ENCODE data around the gene BIRC7.

Gene BIRC7

DNA sequence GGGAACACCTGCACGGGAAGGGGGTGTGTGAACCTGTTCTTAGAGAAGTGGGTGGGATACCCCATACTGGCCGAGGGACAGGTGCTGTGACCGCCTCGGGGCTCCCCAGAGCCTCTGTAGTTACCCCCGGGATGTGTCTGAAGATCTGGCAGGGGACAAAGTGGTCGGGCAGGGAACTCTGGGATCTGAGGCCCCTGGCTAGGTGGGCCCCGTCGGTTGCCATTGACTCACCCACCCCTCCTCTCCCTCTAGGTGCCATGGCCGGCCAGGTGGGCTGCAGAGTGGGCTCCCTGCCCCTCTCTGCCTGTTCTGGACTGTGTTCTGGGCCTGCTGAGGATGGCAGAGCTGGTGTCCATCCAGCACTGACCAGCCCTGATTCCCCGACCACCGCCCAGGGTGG, 4.3 kb downstream of the BIRC7 start:
- no peak overlapping the region for H3K4me3 ChIP-seq (ENCODE audit: low read depth, low read length)
- no peak for DNase-seq (ENCODE audit: low read depth)

DNA sequence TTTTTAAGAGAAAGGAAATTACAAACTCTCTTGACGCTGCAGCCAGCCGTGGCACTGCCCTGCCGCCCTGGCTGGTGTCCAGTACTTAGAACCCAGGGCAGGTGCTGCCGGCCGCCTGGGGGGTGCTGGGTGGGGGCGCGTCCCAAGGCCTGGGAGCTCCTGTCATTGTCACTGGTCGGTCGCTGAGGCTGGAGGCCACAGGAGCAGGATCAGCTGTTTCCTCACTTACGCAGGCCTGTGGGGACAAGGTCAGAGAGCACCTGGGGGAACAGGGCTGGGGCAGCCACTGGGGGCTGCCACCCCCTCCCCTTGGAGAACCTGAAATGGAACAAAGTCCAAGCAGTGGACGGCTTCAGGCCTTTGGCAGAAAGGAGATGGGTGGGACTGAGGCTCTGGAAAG, 5.6 kb downstream of the BIRC7 start:
- TF ChIP-seq, protein P1, sequence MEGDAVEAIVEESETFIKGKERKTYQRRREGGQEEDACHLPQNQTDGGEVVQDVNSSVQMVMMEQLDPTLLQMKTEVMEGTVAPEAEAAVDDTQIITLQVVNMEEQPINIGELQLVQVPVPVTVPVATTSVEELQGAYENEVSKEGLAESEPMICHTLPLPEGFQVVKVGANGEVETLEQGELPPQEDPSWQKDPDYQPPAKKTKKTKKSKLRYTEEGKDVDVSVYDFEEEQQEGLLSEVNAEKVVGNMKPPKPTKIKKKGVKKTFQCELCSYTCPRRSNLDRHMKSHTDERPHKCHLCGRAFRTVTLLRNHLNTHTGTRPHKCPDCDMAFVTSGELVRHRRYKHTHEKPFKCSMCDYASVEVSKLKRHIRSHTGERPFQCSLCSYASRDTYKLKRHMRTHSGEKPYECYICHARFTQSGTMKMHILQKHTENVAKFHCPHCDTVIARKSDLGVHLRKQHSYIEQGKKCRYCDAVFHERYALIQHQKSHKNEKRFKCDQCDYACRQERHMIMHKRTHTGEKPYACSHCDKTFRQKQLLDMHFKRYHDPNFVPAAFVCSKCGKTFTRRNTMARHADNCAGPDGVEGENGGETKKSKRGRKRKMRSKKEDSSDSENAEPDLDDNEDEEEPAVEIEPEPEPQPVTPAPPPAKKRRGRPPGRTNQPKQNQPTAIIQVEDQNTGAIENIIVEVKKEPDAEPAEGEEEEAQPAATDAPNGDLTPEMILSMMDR (conservative IDR thresholded peaks at IDR 0.05; ENCODE audit: low read depth, low read length): no peak
- DNase-seq (ENCODE audit: low read depth): no peak
- H3K4me3 ChIP-seq (ENCODE audit: low read depth, low read length): no peak overlapping the region

More for the DNA sequence above, 4.3 kb downstream of the BIRC7 start:
- TF ChIP-seq, protein P1 (conservative IDR thresholded peaks at IDR 0.05; ENCODE audit: low read depth, low read length): no peak

DNA sequence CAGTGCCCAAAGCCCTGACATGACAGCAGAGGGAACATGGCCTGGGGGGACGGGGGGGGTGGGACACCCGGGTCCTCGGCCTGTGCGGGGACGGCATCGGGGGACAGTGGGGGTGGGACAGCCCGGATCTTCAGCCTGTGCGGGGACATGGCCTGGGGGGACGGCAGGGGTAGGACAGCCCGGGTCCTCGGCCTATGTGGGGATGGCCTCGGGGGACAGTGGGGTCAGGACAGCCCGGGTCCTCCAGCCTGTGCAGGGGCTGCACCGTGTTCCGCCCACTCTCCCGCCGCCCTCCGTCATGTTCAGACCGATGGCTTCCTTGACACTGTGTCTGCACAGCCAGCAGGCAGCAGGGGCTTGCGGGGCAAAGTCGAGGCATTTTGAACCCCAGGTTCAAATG, 7.0 kb downstream of the BIRC7 start:
- DNase-seq (ENCODE audit: low read depth): no peak
- TF ChIP-seq, protein P1 (conservative IDR thresholded peaks at IDR 0.05; ENCODE audit: low read depth, low read length): no peak
- no peak overlapping the region for H3K4me3 ChIP-seq (ENCODE audit: low read depth, low read length)

DNA sequence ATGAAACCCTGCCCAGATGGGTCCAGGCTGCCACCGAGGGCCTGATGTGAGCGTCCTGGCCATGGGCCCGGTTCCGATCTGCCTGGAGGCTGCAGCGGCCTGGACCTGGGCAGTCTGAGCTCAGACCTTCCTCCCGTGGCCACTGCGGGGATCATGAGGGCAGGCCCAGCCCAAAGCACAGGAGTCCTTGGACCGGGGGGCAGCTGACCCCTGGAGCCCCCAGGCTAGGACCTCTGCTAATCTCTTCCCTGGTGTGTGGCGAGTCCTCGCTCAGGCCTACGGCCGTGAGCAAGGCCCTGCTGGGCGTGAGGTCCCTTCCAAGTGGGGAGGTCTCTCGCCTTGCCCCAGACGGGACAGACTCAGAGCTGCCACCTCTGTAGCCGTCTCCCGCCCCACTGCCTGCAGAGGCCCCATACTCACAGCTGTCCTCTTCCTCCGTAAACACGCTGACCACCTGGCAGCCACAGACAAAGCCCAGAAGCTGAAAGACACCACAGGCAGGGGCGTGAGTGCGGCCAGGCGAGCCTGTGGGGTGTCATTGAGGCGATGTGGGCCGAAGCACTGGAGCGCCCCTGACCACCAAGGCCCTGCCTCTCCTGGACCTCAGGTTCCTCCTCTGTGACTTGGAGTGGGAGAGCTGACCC, 8.0 kb downstream of the BIRC7 start:
- TF ChIP-seq, protein P1 (conservative IDR thresholded peaks at IDR 0.05; ENCODE audit: low read depth, low read length): no peak

DNA sequence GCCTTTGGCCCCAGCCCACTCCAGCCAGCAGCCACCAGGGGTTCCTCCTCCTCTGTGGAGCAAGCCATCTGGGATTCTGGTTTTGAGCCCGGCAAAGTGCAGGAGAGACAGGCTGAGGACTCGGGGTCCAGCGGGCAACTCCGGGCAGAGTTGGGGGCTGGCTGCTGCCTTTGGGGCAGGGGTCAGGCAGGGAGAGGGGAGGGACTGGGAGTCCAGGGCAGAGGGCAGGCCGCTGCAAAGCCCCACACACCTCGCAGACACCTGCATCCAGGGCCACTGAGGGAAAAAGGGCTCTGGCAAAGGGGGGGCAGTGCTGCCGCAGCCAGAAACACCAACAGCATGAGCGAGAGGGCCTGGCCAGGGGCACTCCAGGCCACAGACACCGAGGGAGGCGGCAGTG, 8.8 kb downstream of the BIRC7 start:
- H3K4me3 ChIP-seq (ENCODE audit: low read depth, low read length): no peak overlapping the region
- TF ChIP-seq, protein P1 (conservative IDR thresholded peaks at IDR 0.05; ENCODE audit: low read depth, low read length): no peak
- no peak for DNase-seq (ENCODE audit: low read depth)

More for the DNA sequence above, 8.0 kb downstream of the BIRC7 start:
- H3K4me3 ChIP-seq (ENCODE audit: low read depth, low read length): no peak overlapping the region
- DNase-seq (ENCODE audit: low read depth): no peak

DNA sequence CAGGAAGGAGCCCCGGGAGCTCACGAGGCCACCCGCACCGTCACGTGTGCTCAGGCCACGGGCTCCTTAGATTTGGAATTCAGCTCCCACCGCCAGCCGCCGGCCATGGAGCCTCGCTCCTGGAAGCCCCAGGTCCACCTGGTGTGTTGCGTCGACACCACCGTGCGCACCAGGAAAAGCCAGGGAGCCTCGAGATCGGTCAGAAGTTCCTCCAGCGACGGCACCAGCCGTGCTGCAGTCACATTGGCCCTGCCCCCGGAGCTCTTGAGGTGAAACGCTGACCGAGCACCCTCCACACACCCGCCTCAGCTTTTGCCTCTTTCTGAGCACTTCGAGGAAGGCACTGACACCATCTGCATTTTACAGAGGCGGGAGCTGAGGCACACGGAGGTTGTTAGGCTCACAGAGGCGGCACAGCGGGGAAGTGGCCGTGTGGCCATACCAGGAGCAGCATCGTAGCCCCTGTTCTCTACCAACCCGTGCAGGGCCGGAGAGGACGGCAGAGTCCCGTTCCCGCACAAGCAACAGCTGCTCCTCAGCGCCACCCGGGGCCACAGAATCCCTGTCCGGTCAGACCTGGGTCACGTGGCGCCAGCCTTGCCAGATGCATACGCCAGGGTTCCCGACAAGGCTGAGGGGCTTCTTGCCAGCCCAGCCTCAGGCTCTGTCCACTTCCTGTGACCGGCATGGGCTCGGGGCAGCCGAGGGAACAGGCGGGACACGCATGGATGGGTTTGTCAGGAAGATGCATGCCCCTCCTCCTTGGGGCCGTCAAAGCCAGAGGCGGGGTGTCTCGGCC, 11.0 kb downstream of the BIRC7 start:
- H3K4me3 ChIP-seq (ENCODE audit: low read depth, low read length): no peak overlapping the region
- DNase-seq (ENCODE audit: low read depth): no peak
- TF ChIP-seq, protein P1 (conservative IDR thresholded peaks at IDR 0.05; ENCODE audit: low read depth, low read length): no peak

Measured in choroid plexus epithelial cell (primary cell).